Stimulated activated CD8-positive, alpha-beta memory T cell treated with anti-CD3 and anti-CD28 coated beads, Interleukin-12 subunit alpha, Interleukin-12 subunit beta, amount 100 ng/mL, for 24 hours (primary cell): ENCODE measurements around the gene ANKRD13B.

Experiments used
- DNase-seq: peaks from one replicate; pipeline ENCODE4 v3.0.0-alpha.2; 2020; ENCODE audit errors: extremely low read depth

ANKRD13B gene

GRCh38 chr17:29568331-29569244 is 24.3 kb upstream of the ANKRD13B start, which contains the start of gene TP53I13:
TP53I13 (plus strand) TSS chr17:29568701; CDS start chr17:29568759, 58 bp downstream.
- peak; percentile 71 for DNase-seq

DNA sequence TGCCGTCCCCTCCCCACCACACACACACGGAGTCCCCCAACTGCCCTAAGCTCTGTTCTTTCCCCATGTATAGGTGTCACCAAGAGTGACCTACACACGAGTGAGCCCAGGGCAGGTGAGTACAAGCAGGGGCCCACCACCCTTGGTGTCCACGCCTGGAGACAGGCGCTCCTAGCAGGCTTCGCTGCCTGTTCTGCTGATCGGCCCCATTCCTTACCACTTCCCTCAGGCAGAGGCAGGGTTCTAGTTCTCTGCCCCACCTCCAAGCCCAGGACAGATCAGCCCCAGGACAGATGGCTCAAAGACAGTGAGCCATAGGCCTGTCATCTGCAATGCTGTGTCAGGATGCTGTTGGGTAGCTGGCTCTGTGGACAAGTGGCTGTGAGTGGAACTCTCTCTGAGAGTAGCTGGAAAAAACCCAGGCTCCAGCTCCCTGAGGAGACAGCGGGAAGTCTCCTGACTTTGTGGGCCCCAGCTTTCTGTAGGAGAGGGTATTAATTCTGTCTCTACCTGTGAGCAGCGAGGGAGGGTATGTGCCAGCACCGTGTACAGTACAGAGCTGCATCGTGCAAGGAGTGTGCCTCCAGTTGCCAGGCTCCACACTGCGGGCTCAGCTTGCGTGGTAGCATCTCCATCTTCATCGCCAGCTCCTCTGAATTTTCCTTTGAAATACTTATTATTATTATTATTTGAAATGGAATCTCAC is 23.5 kb upstream of the ANKRD13B start:
- DNase-seq: no peak

- DNase-seq: no peak
Observed at GRCh38 chr17:29570521-29570920, 22.4 kb upstream of the ANKRD13B start.

DNA sequence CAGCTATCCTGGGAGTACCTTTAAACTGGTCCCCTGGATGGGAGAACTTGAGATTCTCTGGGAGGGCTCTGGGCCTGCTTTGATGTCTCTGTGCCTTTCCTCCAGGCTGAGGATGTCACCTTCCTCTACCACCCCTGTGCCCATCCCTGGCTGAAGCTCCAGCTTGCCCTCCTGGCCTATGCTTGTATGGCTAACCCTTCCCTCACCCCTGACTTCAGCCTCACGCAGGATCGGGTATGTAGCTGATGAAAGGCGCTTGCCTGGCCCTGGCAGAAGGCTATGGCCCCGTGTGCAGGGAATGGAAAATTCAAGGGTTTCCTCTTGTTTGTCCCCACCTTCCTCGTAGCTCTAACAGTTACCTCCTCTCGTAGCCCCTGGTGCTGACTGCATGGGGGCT is 21.4 kb upstream of the ANKRD13B start:
- DNase-seq: no peak

- no peak for DNase-seq
Observed at GRCh38 chr17:29571883-29572681, 20.9 kb upstream of the ANKRD13B start.

DNA sequence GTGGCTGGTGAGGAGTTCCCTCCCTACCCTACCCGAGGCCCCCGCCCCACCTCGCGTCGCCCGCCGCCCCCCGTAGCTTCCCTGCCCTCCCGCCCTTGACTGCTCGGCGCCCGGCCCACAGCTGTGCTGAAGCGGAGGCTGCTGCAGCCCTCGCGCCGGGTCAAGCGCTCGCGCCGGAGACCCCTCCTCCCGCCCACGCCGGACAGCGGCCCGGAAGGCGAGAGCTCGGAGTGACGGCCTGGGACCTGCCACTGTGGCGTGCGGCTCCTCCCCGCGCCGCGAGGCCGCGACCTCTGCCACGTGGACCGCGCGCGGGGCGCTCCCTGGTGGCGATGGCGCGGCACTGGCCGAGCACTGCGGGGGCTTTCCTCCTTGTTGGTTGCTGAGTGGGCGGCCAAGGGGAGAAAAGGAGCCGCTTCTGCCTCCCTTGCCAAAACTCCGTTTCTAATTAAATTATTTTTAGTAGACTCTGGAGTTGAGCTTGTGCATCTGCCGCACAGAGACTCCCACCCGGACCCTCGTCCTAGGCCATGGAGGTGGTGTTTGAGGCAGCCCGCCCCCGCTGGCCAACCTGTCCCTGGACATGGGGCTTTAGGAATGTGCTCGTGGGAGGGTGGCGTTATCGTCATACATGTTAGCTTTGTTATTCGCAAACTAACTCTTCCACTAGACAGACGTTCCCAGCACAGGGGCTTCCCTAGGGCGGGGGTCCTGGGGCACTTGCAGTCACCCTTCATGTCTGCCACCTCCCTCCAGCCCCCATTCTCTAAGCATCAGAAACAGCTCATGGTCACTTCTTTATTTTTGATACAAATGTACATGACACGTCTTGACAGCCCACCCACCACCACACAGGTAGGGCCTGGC is 20.0 kb upstream of the ANKRD13B start:
- no peak for DNase-seq

GRCh38 chr17:29573558-29573869 is 19.4 kb upstream of the ANKRD13B start:
- no peak for DNase-seq

GRCh38 chr17:29573871-29574731 is 18.8 kb upstream of the ANKRD13B start:
- DNase-seq: no peak

GRCh38 chr17:29574732-29575510 is 18.0 kb upstream of the ANKRD13B start:
- no peak for DNase-seq

GRCh38 chr17:29575511-29576213 is 17.3 kb upstream of the ANKRD13B start:
- no peak for DNase-seq

- DNase-seq: no peak
Observed at GRCh38 chr17:29576214-29577000, 16.5 kb upstream of the ANKRD13B start.

GRCh38 chr17:29577001-29577370 is 15.9 kb upstream of the ANKRD13B start:
- no peak for DNase-seq

- DNase-seq: no peak
Observed at GRCh38 chr17:29577385-29578211, 15.3 kb upstream of the ANKRD13B start.

- DNase-seq: no peak
Observed at GRCh38 chr17:29578626-29579485, 14.1 kb upstream of the ANKRD13B start.

GRCh38 chr17:29579866-29580771 is 12.8 kb upstream of the ANKRD13B start:
- peak; percentile 78 for DNase-seq
